ENCODE measurements around the gene PTPRN2. TPM values are rescaled to one million over a fixed set of nuclear protein-coding genes. Genes with fewer than 3 reads are reported as not detected.

The PTPRN2 gene
- total and polyA plus RNA-seq, 2 donors (not counting 3 experiments of a cell fraction or from before 2014, with no cell fraction given): 0.62 to 0.88 TPM

DNA sequence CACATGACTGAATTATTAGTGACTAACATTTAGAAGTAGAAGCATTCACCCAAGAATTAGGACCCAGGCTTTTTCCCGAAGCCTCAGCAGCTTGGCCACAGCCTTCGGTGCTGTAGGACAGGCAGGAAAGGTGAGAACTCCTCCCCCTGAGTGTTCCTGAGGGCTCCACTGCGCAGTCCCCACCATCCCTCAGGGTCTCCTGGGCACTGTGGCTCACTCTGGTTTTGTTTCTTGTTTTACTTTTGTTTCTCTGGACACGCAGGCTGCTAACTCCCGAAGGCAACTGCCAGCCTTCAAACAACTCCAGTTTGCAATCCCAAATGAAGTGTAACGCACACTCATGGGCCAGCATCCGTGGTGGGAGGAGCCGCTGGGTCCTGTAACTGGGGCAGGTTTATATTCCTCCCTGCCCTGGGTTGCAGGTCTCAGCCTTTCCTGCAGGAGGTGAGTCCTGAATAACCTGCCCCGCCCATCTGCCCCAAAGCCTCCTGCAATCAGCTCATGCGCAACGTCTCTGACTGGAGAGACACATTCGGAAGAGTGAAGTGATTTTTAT lies 492.9 kb downstream of the PTPRN2 start:
- H3K27me3 ChIP-seq (ENCODE audit: control insufficient read depth in 2 of 2, insufficient read depth in 2 of 2, low read length in 2 of 2): no peaks in the 10 kb centered on the region
- DNase-seq (ENCODE audit: low read depth, low spot score): no peak
- dilution Hi-C loops (cut with MboI; ENCODE audit: extremely low pct_ligation_motif_present, low sequenced_read_pairs): no loop called here
- H2AFZ ChIP-seq (ENCODE audit: low read depth, low read length): no peak overlapping the region
- H3K4me2 ChIP-seq (ENCODE audit: insufficient read depth, low read length): no peak overlapping the region
- no peak overlapping the region for H3K9ac ChIP-seq (replicated peaks; ENCODE audit: extremely low read depth, insufficient read depth, low read length)
- POLR2A ChIA-PET: no interaction called here
- no peak for FAIRE-seq
- CTCF ChIA-PET: no interaction called here
- no peaks in the 10 kb centered on the region for H4K20me1 ChIP-seq (replicated peaks; ENCODE audit: control insufficient read depth, extremely low read depth, insufficient read depth, low read length)
- no peaks in the 10 kb centered on the region for H3K36me3 ChIP-seq (ENCODE audit: control insufficient read depth in 2 of 2, extremely low read depth in 1 of 2, insufficient read depth in 2 of 2, low read length in 2 of 2)
- intact Hi-C loops (cut with micrococcal nuclease): no loop called here
- no peak overlapping the region for H3K27ac ChIP-seq (ENCODE audit: insufficient read depth, low read depth, low read length)
- no TSS peak for BruUV-seq (replicated peaks)
- H3K9me3 ChIP-seq (replicated peaks; ENCODE audit: control insufficient read depth, insufficient read depth, low read length): no peaks in the 10 kb centered on the region
- no peak for TF ChIP-seq MYC (IDR thresholded peaks at IDR 0.05; ENCODE audit: low read depth, low read length)
- TF ChIP-seq, protein P1, sequence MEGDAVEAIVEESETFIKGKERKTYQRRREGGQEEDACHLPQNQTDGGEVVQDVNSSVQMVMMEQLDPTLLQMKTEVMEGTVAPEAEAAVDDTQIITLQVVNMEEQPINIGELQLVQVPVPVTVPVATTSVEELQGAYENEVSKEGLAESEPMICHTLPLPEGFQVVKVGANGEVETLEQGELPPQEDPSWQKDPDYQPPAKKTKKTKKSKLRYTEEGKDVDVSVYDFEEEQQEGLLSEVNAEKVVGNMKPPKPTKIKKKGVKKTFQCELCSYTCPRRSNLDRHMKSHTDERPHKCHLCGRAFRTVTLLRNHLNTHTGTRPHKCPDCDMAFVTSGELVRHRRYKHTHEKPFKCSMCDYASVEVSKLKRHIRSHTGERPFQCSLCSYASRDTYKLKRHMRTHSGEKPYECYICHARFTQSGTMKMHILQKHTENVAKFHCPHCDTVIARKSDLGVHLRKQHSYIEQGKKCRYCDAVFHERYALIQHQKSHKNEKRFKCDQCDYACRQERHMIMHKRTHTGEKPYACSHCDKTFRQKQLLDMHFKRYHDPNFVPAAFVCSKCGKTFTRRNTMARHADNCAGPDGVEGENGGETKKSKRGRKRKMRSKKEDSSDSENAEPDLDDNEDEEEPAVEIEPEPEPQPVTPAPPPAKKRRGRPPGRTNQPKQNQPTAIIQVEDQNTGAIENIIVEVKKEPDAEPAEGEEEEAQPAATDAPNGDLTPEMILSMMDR (IDR thresholded peaks at IDR 0.05; ENCODE audit: extremely low read depth in 1 of 2, insufficient read depth in 1 of 2, low read depth in 1 of 2, low read length in 2 of 2): no peak
- TF ChIP-seq, protein P2, sequence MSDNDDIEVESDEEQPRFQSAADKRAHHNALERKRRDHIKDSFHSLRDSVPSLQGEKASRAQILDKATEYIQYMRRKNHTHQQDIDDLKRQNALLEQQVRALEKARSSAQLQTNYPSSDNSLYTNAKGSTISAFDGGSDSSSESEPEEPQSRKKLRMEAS (IDR thresholded peaks at IDR 0.05; ENCODE audit: insufficient read depth, insufficient read length): no peak
- TF ChIP-seq POLR2A (IDR thresholded peaks at IDR 0.05; ENCODE audit: low read depth, low read length): no peak
- H3K4me1 ChIP-seq (ENCODE audit: control insufficient read depth, extremely low read depth, insufficient read depth, low read length): no peaks in the 10 kb centered on the region
- no peaks in the 10 kb centered on the region for H3K79me2 ChIP-seq (ENCODE audit: control insufficient read depth, insufficient read depth, low read length)
- no peaks in the 10 kb centered on the region for H3K9me1 ChIP-seq (replicated peaks; ENCODE audit: control insufficient read depth, extremely low read depth, insufficient read depth, low read length)
- H3K4me3 ChIP-seq (replicated peaks in 1 of 3; ENCODE audit: insufficient read depth in 1 of 3, low read depth in 1 of 3, low read length in 3 of 3): no peak overlapping the region

DNA sequence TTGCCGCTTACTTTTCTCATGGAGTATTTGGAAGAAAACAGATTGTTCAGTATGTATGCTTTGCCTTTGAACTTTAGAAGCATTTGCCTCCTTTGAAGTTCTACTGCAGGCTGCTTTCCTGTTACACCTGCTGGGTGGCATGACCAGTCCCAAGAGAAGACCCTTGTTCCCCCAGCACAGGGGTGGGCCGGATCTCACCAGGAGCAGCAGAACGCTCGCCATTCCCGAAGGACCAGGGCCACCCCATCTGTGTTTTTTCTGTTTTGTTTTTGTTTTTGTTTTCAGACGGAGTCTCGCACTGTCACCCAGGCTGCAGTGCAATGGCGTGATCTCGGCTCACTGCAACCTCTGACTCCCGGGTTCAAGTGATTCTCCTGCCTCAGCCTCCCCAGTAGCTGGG lies 493.6 kb downstream of the PTPRN2 start:
- no peak overlapping the region for H3K4me3 ChIP-seq (replicated peaks in 1 of 3; ENCODE audit: insufficient read depth in 1 of 3, low read depth in 1 of 3, low read length in 3 of 3)
- no peak for TF ChIP-seq POLR2A (IDR thresholded peaks at IDR 0.05; ENCODE audit: low read depth, low read length)
- no peak for TF ChIP-seq EZH2 (IDR thresholded peaks at IDR 0.05; ENCODE audit: borderline replicate concordance, low read depth, low read length, severe bottlenecking)
- TF ChIP-seq, protein P1 (IDR thresholded peaks at IDR 0.05; ENCODE audit: extremely low read depth in 1 of 2, insufficient read depth in 1 of 2, low read depth in 1 of 2, low read length in 2 of 2): no peak
- TF ChIP-seq GATA2 (IDR thresholded peaks at IDR 0.05; ENCODE audit: insufficient read depth, insufficient read length, low read depth, low read length): no peak
- TF ChIP-seq POLR2AphosphoS5 (IDR thresholded peaks at IDR 0.05; ENCODE audit: insufficient read depth, low read depth, low read length): no peak
- TF ChIP-seq MYC (IDR thresholded peaks at IDR 0.05; ENCODE audit: low read depth, low read length): no peak
- TF ChIP-seq, protein P2 (IDR thresholded peaks at IDR 0.05; ENCODE audit: insufficient read depth, insufficient read length): no peak
- no peak for TF ChIP-seq FOS (IDR thresholded peaks at IDR 0.05; ENCODE audit: borderline replicate concordance, insufficient read depth, low read length)
- no peak for TF ChIP-seq JUN (IDR thresholded peaks at IDR 0.05; ENCODE audit: borderline replicate concordance, insufficient read depth, insufficient read length, low read depth)
- H3K27ac ChIP-seq (ENCODE audit: insufficient read depth, low read depth, low read length): no peak overlapping the region
- H3K4me1 ChIP-seq (ENCODE audit: control insufficient read depth, extremely low read depth, insufficient read depth, low read length): no peaks in the 10 kb centered on the region
- intact Hi-C loops (cut with micrococcal nuclease) (no loop called here), dilution Hi-C loops (cut with MboI; ENCODE audit: extremely low pct_ligation_motif_present, low sequenced_read_pairs) (no loop called here)
- no peak overlapping the region for H3K9ac ChIP-seq (replicated peaks; ENCODE audit: extremely low read depth, insufficient read depth, low read length)
- H3K36me3 ChIP-seq (ENCODE audit: control insufficient read depth in 2 of 2, extremely low read depth in 1 of 2, insufficient read depth in 2 of 2, low read length in 2 of 2): no peaks in the 10 kb centered on the region
- no peak overlapping the region for H3K4me2 ChIP-seq (ENCODE audit: insufficient read depth, low read length)
- no peaks in the 10 kb centered on the region for H3K79me2 ChIP-seq (ENCODE audit: control insufficient read depth, insufficient read depth, low read length)
- H4K20me1 ChIP-seq (replicated peaks; ENCODE audit: control insufficient read depth, extremely low read depth, insufficient read depth, low read length): no peaks in the 10 kb centered on the region
- BruUV-seq (replicated peaks): no TSS peak
- no peak for FAIRE-seq
- H2AFZ ChIP-seq (ENCODE audit: low read depth, low read length): no peak overlapping the region
- H3K9me3 ChIP-seq (replicated peaks; ENCODE audit: control insufficient read depth, insufficient read depth, low read length): no peaks in the 10 kb centered on the region
- CTCF ChIA-PET: no interaction called here
- H3K9me1 ChIP-seq (replicated peaks; ENCODE audit: control insufficient read depth, extremely low read depth, insufficient read depth, low read length): no peaks in the 10 kb centered on the region
- DNase-seq (ENCODE audit: low read depth, low spot score): no peak
- POLR2A ChIA-PET: no interaction called here
- no peaks in the 10 kb centered on the region for H3K27me3 ChIP-seq (ENCODE audit: control insufficient read depth in 2 of 2, insufficient read depth in 2 of 2, low read length in 2 of 2)

All from endothelial cell of umbilical vein (primary cell).